ENCODE results near the gene CSNK1A1.
"Not testable (repeated sequence)": the region's sequence is repeated elsewhere in the genome, so short reads cannot be mapped to it uniquely, and the experiment has no call there.

The CSNK1A1 gene

DNA sequence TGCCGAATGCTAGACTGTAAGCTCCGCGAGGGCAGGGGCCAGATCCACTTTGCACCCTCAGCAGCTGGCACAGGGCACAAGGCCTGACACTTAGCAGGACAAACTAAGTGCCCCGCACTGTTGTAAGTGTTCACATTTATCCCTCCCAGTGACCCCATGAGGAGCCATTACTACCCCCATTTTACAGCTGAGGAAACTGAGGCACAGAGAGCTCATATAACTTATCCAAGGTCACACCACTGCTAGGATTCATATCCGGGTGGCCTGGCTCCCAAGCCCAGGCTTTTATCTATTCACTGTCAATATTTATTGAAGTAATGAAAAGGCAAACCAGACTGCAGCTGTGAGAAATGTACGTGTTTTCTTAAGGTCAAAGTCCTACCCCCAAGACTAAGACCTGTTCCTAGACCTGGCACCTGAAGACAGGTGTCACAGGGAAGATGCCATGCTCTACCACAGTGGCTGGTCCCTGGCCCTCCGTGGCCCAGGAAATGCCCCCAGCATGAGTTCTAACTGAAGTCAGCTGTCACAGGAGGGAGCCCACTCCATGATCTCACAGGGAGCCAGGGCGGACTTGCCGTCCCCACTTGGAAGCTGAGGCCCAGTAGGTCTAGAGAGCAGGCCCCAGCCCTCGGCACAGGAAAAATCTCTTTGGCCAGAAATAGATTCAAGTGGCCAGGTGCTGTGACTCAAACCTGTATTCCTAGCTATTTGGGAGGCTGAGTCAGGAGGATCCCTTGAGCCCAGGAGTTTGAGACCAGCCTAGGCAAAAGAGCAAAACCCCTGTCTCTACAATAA, 97.4 kb downstream of the CSNK1A1 start:
- DNase-seq = no peak

DNA sequence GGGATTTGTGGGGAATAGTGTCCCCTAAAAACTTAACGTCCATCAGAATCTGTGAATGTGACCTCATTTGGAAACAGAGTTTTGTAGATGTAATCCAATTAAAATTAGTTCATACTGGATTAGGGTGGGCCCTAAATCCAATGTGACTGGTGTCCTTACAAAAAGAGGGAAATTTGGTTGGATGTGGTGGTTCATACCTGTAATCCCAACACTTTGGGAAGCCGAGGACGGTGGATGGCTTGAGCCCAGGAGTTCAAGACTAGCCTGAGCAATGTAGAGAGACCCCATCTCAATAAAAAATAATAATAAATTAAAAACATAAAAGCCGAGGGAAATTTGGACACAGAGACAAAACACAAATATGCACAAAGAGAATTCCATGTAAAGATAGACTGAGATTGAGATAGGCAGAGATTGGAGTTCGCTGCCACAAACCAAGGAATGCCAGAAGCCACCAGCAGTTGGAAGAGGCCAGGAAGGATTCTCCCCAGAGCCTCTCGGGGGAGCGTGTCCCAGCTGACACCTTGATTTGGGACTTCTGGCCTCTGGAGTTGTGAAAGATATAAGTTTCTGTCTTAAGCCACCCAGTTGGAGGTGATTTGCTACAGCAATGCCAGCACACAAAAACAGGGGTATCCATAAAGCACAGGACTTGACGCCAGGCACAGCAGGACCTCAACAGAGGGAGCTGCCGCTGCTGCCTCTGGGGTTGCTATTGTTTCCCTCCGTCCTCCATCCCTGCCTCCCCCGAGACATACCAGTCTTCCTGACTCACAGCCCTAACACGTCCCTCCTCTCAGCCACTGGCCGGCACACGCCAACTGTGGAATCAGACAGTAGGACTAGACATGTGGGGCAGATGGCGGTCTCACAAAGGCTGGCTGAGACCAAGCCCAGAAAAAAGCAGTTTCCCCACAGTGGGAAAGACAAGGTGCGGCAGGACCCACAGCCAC, 98.3 kb downstream of the CSNK1A1 start:
- no peak for DNase-seq

DNA sequence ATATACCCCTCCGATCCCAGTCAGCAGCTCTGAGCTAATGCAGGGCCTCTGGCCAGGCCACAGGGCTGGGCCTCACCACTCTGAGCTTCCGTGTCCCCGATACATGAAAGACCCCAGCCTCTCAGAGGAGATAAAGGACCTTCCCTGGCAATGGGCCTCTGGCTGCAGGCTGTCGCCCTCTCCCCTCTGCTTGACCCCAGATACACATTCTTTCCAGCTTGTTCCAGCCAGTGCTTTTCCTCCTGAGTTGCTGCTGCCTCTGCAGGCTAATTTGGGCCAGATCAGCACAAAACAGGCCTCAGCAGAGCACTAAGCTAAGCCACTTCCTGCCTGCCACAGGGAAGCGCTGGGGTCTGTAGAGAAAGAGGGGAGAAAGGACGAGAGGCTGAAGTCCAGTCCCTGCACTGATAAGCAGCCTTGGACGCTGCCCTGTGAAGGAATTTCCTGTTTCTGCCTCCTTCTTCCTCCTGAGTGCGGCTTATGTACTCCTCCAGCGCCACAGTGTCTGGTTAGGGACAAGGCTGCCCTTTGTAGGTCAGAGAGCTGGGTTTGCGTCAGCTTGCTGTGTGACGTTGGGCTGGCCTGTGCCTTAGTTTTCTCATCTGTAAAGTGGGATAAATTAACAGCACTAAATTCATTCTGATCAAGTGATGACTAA, 99.1 kb downstream of the CSNK1A1 start:
- DNase-seq = no peak

DNA sequence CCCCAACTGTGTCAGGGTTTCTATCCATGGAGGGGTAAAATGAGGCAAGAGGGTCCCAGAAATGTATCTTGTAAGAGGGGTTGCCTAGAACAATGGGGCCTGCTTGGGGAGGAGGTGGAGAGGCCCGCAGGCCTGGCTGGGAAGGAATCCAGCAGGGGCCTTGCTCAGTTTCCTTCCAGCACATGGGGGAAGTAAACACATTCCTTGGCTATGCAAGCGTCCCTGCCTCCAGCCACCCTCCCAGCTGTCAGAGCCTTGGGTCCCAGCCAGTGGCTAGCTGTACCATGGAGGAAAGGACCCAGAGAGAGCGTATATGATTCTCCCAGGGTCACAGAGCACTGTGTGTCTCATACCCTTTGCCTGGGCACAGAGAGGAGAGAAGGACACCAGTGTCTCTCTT, 101.0 kb downstream of the CSNK1A1 start:
- DNase-seq = no peak

DNA sequence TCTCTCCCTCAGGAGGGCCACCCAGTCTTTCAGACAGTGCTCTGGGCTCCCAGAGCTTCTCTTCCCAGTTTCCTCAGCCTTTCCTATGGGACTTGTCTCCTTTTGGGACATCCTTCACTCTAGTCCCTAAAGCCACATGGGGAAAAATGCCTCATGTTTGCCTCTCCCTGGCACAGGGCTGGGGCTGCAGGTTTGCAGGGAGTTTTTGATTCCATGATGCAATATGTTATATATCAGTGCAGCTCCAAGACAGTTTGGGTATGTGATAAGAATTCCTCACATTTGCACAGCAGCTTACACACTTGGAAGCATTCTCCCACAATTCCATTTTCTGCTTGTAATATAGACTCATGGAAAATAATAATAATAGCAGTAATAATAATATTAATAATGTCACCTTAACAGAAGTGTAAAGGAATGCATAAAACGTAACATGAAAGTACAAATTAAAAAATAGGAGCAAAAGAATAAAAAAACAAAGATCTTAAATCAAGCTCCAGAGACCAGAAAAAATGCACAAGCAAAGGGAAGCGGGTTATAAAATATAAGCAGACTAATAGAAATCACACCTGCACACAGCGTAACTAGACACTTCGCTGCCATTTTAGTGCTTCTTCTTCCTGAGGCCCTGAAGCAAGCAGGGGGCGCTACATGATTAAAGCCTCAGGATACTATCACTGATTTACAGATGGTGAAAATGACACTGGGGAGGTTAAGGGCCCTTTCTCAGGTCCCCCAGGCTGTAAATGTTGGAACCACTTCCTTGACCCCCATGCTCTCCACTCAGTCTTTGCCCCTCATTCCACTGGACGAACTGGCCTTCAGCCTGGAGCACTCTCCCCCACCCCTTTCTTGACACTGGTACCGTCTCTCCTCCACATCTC, 102.2 kb downstream of the CSNK1A1 start:
- no peak for DNase-seq

DNA sequence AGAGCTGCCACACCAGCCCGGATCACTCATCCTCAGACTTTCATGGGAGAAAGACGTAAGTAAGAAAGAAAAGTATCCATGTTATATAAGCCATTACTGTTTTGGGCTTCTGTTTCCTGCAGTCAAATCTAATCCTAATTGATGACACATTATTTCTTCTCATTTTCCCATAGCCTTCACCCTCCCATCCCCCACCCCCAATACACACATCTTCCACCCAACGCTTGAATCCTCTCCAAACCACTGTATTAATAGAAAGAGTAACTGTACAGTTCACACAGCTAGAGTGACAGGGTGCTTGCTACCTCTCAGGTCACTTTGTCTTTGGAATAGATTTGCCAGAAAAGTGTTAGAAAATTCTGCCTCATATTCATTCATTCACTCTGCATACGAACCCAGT, 102.8 kb downstream of the CSNK1A1 start:
- DNase-seq = no peak

DNA sequence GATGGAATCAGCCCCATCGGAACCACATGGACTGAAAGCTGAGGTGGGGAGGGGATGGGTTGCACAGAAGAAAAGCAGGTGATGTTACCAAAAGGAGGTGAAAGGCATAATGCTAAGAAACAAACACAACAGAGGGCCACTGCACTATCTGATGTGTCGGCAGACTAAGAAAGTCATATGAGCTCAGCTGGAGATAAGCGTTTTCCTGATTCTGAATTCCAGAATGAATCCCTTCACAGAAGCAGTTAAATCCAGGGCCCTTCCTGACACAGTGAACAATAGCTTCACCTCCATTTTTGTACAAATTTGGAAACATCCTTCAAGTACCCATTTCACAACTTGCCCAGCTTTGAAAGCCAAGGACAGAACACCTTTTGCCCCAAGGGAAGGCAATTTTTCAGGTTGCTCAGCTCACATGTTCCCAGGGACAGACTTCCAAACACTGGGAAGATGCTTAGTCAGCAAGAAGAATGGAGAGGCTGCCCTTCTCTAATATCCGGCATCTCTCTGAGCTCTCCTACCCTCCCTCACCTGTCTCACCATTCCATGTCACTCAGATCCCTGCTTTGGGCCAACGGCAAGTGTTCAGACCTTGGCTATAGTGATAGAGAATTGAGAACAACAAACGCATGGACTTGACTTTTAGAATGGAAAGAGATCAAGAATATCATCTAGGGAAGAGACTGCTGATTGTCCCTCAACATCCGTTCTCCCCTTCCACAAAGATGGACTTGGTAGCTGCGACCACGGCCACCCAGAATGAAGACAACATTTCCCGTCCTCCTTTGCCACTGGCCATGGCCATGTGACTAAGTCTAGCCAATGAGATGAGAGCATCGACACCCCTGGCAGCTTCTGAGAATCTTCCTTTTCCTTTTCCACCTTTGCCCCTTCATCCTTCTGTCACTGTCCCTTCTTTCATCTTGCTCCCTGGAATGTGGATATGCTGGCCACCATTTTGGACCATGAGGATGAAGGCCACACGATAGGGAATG, 103.6 kb downstream of the CSNK1A1 start:
- no peak for DNase-seq

DNA sequence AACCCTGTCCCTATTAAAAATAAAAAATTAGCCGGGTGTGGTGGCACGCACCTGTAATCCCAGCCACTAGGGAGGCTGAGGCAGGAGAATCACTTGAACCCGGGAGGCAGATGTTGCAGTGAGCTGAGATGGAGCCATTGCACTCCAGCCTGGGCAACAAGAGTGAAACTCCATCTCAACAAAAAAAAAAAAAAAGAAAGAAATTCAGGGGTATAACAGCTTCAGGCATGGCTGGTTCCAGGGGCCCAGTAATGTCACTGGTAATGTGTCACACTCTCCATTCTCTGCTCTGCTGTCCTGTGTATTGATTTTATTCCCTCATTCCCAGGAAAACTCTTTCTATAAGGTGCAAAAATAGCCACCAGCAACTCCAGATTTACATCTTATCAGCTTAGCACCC, 104.4 kb downstream of the CSNK1A1 start:
- not testable (repeated sequence) for DNase-seq

DNA sequence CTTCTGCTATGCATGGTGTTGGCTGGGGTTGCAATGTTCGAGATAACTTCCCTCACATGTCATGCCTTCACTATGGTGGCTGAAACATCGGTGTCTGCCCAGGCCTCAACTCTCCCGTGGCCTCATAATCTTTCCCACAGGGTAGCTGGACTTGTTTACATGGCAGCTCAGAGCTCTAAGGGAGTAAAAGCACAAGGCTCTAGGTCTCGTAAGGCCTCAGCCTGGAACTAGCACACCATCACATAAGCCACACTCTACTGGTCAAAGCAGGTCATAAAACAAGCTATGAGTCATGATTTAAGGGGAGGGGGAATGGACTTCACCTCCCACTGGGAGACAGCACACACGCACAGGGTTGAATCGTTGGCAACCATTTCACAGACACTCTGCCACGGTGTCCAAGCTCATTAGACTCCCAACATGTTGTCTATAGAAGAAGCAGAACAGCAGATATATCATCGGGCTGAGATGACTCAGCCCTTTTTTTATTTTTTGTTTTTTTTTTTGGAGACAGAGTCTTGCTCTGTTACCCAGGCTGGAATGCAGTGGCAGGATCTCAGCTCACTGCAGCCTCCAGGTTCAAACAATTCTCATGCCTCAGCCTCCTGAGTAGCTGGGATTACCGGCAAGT, 105.4 kb downstream of the CSNK1A1 start:
- peak; percentile 78 for DNase-seq

DNA sequence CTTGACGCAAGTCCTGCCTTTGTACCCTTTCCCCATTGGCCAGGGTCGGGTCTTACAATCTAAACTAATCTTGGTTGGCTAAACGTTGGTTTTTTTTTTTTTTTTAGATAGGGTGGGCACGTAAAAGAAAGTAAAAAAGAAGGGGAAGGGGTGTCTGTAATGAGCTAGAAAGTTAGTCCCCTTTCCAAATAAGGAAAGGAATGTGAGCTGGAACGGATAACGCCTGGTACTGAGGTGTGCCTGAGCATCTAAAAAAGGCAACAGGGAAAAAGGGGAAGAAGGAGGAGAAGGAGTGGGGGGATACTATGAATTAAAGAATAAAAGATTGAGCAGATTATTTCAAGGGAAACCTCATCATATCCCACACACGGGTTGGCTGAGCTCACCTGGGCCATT, 105.9 kb downstream of the CSNK1A1 start:
- DNase-seq = no peak

DNA sequence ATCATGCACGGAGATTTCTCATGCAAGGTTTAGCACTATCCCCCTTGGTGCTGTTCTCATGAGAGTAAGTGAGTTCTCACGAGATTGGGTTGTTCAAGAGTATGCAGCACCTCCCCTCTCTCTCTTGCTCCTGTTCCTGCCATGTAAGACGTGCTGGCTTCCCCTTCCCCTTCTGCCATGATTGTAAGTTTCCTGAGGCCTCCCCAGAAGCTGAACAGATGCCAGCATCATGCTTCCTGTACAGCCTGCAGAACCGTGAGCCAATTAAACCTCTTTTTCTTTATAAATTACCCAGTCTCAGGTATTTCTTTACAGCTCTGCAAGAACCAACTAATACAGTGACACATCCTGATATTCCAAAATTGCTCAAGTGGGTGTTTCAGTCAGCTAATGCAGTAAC, 106.8 kb downstream of the CSNK1A1 start:
- not testable (repeated sequence) for DNase-seq

DNA sequence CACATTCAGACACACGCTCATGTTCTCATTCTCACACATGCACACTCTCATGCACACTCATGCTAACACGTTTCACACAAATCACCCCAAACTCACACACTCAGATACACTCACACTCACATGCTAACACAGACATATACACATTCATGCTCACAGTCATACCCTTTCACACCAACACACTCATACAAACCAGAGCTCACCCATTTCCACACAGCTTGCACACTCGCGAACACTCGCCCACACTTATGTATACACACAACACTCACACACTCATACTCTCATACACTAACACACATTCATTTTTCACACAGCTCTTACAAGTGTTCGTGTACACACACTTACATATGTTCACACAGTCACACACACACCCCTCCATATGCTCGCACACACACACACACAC, 108.0 kb downstream of the CSNK1A1 start:
- no peak for DNase-seq

DNA sequence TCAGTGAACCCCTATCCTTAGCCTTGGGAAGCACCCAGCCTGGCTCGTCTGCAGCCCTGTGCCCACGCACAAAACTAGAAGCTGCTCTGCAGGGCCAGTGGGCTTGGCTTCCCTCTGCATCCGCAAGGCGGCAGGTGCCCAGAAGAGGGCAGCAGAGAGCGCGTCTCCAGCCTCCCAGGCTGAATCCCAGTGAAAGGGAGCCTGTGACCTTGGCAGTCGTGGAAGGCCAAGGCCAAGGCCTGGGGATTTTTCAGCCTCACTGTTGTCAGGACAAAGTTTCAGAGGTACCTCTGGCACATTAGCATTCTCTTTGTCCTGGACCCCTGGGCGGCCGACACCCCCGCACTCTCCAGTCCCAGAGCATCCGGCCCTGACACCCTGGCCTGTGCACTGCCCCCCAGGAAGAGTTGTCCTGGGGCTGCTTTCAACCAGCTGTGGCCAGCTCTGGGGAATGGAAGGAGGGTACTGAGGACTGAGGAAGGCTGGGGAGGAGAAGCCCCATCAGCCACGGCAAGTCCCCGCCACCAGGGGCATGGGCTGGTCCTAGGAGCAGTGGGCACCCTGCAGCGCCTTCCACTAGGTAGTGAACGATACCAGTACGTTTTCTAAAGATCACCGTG, 108.6 kb downstream of the CSNK1A1 start:
- peak; percentile 22 for DNase-seq
